ENCODE results near the gene CD164.

- TF ChIP-seq POLR2A (IDR thresholded peaks at IDR 0.05): no peak
- TF ChIP-seq CTCF (IDR thresholded peaks at IDR 0.05): no peak
- TF ChIP-seq POLR2AphosphoS5 (IDR thresholded peaks at IDR 0.05; ENCODE audit: insufficient read depth in 1 of 2, low read depth in 1 of 2): no peak
Measured at GRCh38 chr6:109379711-109380110, 2.6 kb downstream of the CD164 start.

All from vagina (tissue), 2 donors.